Mucosa of stomach (tissue), 1 donor: ENCODE results near the gene PARVA.

ENCODE experiments used
- H3K27me3 ChIP-seq: one replicate; pipeline ENCODE4 v1.7.0; 2013; ENCODE audit warnings: mild to moderate bottlenecking, low read length; ENCODE audit not compliant: control insufficient read depth, insufficient read depth
- H3K36me3 ChIP-seq: one replicate; pipeline ENCODE4 v1.7.0; 2013; ENCODE audit warnings: low read length; ENCODE audit not compliant: control insufficient read depth, insufficient read depth
- H3K4me1 ChIP-seq: one replicate; pipeline ENCODE4 v1.7.0; 2013; ENCODE audit warnings: mild to moderate bottlenecking, low read length; ENCODE audit not compliant: control insufficient read depth, insufficient read depth
- H3K4me3 ChIP-seq: one replicate; pipeline ENCODE4 v1.7.0; 2013; ENCODE audit warnings: low read length
- H3K9ac ChIP-seq: one replicate; pipeline ENCODE4 v1.7.0; 2013; ENCODE audit warnings: mild to moderate bottlenecking, low read length, moderate library complexity
- H3K9me3 ChIP-seq: one replicate; pipeline ENCODE4 v1.7.0; 2013; ENCODE audit warnings: mild to moderate bottlenecking, low read length, moderate library complexity; ENCODE audit not compliant: control insufficient read depth
- donor health status: Pancreatic carcinoma.

PARVA gene

GRCh38 chr11:12459374-12459773 is 82.0 kb downstream of the PARVA start:
- peaks cover 4% of the 10 kb centered on the region for H3K4me1 ChIP-seq
- no peaks in the 10 kb centered on the region for H3K9me3 ChIP-seq
- H3K27me3 ChIP-seq = no peaks in the 10 kb centered on the region
- no peak overlapping the region for H3K9ac ChIP-seq
- H3K4me3 ChIP-seq = no peak overlapping the region
- H3K36me3 ChIP-seq = no peaks in the 10 kb centered on the region

- Histone ChIP-seq H3K27me3 (no peaks in the 10 kb centered on the region), H3K9ac (no peak overlapping the region), H3K4me1 (peaks cover 4% of the 10 kb centered on the region), H3K4me3 (no peak overlapping the region), H3K36me3 (no peaks in the 10 kb centered on the region), H3K9me3 (no peaks in the 10 kb centered on the region)
These were observed 82.6 kb downstream of the PARVA start for GRCh38 chr11:12459865-12460444.

- no peaks in the 10 kb centered on the region for H3K27me3 ChIP-seq
- no peaks in the 10 kb centered on the region for H3K36me3 ChIP-seq
- H3K4me3 ChIP-seq = no peak overlapping the region
- no peak overlapping the region for H3K9ac ChIP-seq
- H3K4me1 ChIP-seq = peaks cover 4% of the 10 kb centered on the region
- no peaks in the 10 kb centered on the region for H3K9me3 ChIP-seq
These were observed 83.1 kb downstream of the PARVA start for GRCh38 chr11:12460466-12460865.

GRCh38 chr11:12461516-12461915 is 84.1 kb downstream of the PARVA start:
- Histone ChIP-seq H3K9me3 (no peaks in the 10 kb centered on the region), H3K4me1 (peaks cover 4% of the 10 kb centered on the region), H3K27me3 (no peaks in the 10 kb centered on the region), H3K9ac (no peak overlapping the region), H3K4me3 (no peak overlapping the region), H3K36me3 (no peaks in the 10 kb centered on the region)

GRCh38 chr11:12464303-12464702 is 86.9 kb downstream of the PARVA start:
- Histone ChIP-seq H3K36me3 (no peaks in the 10 kb centered on the region), H3K27me3 (no peaks in the 10 kb centered on the region), H3K4me1 (no peaks in the 10 kb centered on the region), H3K9ac (no peak overlapping the region), H3K9me3 (no peaks in the 10 kb centered on the region), H3K4me3 (no peak overlapping the region)

- no peak overlapping the region for H3K4me3 ChIP-seq
- peaks cover 5% of the 10 kb centered on the region for H3K4me1 ChIP-seq
- H3K36me3 ChIP-seq = no peaks in the 10 kb centered on the region
- H3K9me3 ChIP-seq = no peaks in the 10 kb centered on the region
- no peak overlapping the region for H3K9ac ChIP-seq
- no peaks in the 10 kb centered on the region for H3K27me3 ChIP-seq
These were observed 88.0 kb downstream of the PARVA start for GRCh38 chr11:12465332-12465731.

GRCh38 chr11:12467610-12468009 is 90.2 kb downstream of the PARVA start:
- Histone ChIP-seq H3K9me3 (no peaks in the 10 kb centered on the region), H3K4me1 (peaks cover 7% of the 10 kb centered on the region)

GRCh38 chr11:12469451-12469850 is 92.1 kb downstream of the PARVA start:
- Histone ChIP-seq H3K4me1 (peaks cover 7% of the 10 kb centered on the region), H3K4me3 (no peak overlapping the region)

More at GRCh38 chr11:12467610-12468009, 90.2 kb downstream of the PARVA start:
- Histone ChIP-seq H3K36me3 (no peaks in the 10 kb centered on the region), H3K27me3 (no peaks in the 10 kb centered on the region), H3K4me3 (no peak overlapping the region), H3K9ac (no peak overlapping the region)

GRCh38 chr11:12470236-12470635 is 92.9 kb downstream of the PARVA start:
- Histone ChIP-seq H3K36me3 (no peaks in the 10 kb centered on the region), H3K4me3 (no peak overlapping the region), H3K4me1 (peaks cover 7% of the 10 kb centered on the region), H3K9me3 (no peaks in the 10 kb centered on the region), H3K27me3 (no peaks in the 10 kb centered on the region), H3K9ac (no peak overlapping the region)

More at GRCh38 chr11:12469451-12469850, 92.1 kb downstream of the PARVA start:
- no peaks in the 10 kb centered on the region for H3K27me3 ChIP-seq
- no peaks in the 10 kb centered on the region for H3K36me3 ChIP-seq
- no peaks in the 10 kb centered on the region for H3K9me3 ChIP-seq
- no peak overlapping the region for H3K9ac ChIP-seq

- no peaks in the 10 kb centered on the region for H3K27me3 ChIP-seq
- peaks cover 7% of the 10 kb centered on the region for H3K4me1 ChIP-seq
- no peaks in the 10 kb centered on the region for H3K9me3 ChIP-seq
- no peak overlapping the region for H3K9ac ChIP-seq
- no peaks in the 10 kb centered on the region for H3K36me3 ChIP-seq
- H3K4me3 ChIP-seq = no peak overlapping the region
These were observed 95.1 kb downstream of the PARVA start for GRCh38 chr11:12472401-12473005.

GRCh38 chr11:12473381-12473780 is 96.0 kb downstream of the PARVA start:
- Histone ChIP-seq H3K27me3 (no peaks in the 10 kb centered on the region), H3K9ac (no peak overlapping the region)

GRCh38 chr11:12474871-12475270 is 97.5 kb downstream of the PARVA start:
- no peaks in the 10 kb centered on the region for H3K9me3 ChIP-seq
- H3K36me3 ChIP-seq = no peaks in the 10 kb centered on the region
- no peaks in the 10 kb centered on the region for H3K27me3 ChIP-seq
- H3K9ac ChIP-seq = no peak overlapping the region
- H3K4me1 ChIP-seq = peaks cover 6% of the 10 kb centered on the region
- H3K4me3 ChIP-seq = no peak overlapping the region

More at GRCh38 chr11:12473381-12473780, 96.0 kb downstream of the PARVA start:
- no peaks in the 10 kb centered on the region for H3K9me3 ChIP-seq
- H3K4me1 ChIP-seq = peaks cover 7% of the 10 kb centered on the region
- no peak overlapping the region for H3K4me3 ChIP-seq
- no peaks in the 10 kb centered on the region for H3K36me3 ChIP-seq
